ENCODE data around the gene CBLB. TPM values are rescaled to one million over a fixed set of nuclear protein-coding genes. Genes with fewer than 3 reads are reported as not detected.

Gene CBLB
- total RNA-seq, 1 donor from 2014 or later = 29.7 TPM

GRCh38 chr3:105767776-105768175, 101.0 kb downstream of the CBLB start:
- Histone ChIP-seq H3K4me1 (no peaks in the 10 kb centered on the region), H3K27ac (no peak overlapping the region), H3K36me3 (no peaks in the 10 kb centered on the region), H3K4me3 (no peak overlapping the region), H3K9me3 (no peaks in the 10 kb centered on the region), H3K27me3 (ENCODE audit: low read depth) (no peaks in the 10 kb centered on the region)
- ATAC-seq (no peak), DNase-seq (no peak)
- intact Hi-C loops (cut with DNase I) = no loop called here
- no peak for TF ChIP-seq CTCF (IDR thresholded peaks at IDR 0.05)

- H3K27ac ChIP-seq = no peak overlapping the region
Observed at GRCh38 chr3:105767216-105767615, 101.6 kb downstream of the CBLB start.

GRCh38 chr3:105765308-105765639, 103.5 kb downstream of the CBLB start:
- H3K9me3 ChIP-seq = no peaks in the 10 kb centered on the region
- intact Hi-C loops (cut with DNase I) = no loop called here

More at GRCh38 chr3:105767216-105767615, 101.6 kb downstream of the CBLB start:
- intact Hi-C loops (cut with DNase I) = no loop called here
- Histone ChIP-seq H3K4me1 (no peaks in the 10 kb centered on the region), H3K36me3 (no peaks in the 10 kb centered on the region), H3K9me3 (no peaks in the 10 kb centered on the region), H3K27me3 (ENCODE audit: low read depth) (no peaks in the 10 kb centered on the region), H3K4me3 (no peak overlapping the region)
- no peak for ATAC-seq
- no peak for DNase-seq
- no peak for TF ChIP-seq CTCF (IDR thresholded peaks at IDR 0.05)

DNA sequence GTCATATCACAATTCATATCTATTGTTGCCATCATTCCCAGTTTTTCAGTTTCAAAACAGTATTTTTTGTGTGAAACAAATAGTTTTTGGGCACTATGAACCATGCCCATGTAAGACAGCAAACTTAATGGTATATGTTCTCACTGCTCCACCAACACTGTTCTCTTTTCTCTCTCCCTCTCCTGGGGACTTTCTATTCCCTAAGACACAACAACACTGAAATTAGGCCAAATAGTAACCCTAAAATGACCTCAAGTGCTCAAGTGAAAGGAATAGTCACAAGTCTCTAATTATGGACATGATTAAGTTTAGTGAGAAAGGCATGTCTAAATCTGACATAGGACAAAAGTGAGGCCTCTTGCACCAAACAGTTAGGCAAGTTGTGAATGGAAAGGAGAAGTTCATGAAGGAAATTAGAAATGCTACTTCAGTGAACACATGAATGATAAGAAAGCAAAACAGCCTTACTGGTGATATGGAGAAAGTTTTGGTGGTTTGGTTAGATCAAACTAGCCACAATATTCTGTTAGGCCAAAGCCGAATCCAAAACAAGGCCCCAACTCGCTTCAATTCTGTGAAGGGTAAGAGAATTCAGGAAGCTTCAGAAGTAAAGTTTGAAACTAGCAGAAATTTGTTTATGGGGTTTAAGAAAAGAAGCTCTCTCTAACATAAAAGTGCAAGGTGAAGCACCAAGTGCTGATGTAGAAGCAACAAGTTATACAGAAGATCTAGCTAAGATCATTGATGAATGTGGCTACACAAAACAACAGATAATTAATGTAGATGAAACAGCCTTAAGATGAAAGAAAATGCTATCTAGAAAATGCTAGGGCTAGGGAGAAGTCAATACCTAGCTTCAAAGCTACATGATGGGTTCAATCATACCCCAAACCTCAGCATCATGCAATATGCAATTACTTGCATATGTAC, 104.2 kb downstream of the CBLB start:
- Histone ChIP-seq H3K9me3 (no peaks in the 10 kb centered on the region), H3K27me3 (ENCODE audit: low read depth) (no peaks in the 10 kb centered on the region), H3K27ac (no peak overlapping the region), H3K4me3 (no peak overlapping the region), H3K4me1 (no peaks in the 10 kb centered on the region), H3K36me3 (no peaks in the 10 kb centered on the region)
- DNase-seq = no peak
- intact Hi-C loops (cut with DNase I) = no loop called here
- ATAC-seq = peak; percentile 17 to 32
- no peak for TF ChIP-seq CTCF (IDR thresholded peaks at IDR 0.05)

More at GRCh38 chr3:105765308-105765639, 103.5 kb downstream of the CBLB start:
- no peaks in the 10 kb centered on the region for H3K27me3 ChIP-seq (ENCODE audit: low read depth)
- H3K4me3 ChIP-seq = no peak overlapping the region
- DNase-seq = no peak
- no peak overlapping the region for H3K27ac ChIP-seq
- no peak for ATAC-seq
- no peaks in the 10 kb centered on the region for H3K36me3 ChIP-seq
- no peak for TF ChIP-seq CTCF (IDR thresholded peaks at IDR 0.05)
- no peaks in the 10 kb centered on the region for H3K4me1 ChIP-seq

GRCh38 chr3:105763659-105764036, 105.2 kb downstream of the CBLB start:
- Histone ChIP-seq H3K27ac (no peak overlapping the region), H3K4me1 (no peaks in the 10 kb centered on the region), H3K4me3 (no peak overlapping the region), H3K36me3 (no peaks in the 10 kb centered on the region), H3K9me3 (no peaks in the 10 kb centered on the region), H3K27me3 (ENCODE audit: low read depth) (no peaks in the 10 kb centered on the region)
- DNase-seq (no peak), ATAC-seq (no peak)
- TF ChIP-seq CTCF (IDR thresholded peaks at IDR 0.05) = no peak
- intact Hi-C loops (cut with DNase I) = no loop called here

All from lower lobe of right lung (tissue), 2 donors.